ENCODE results near the gene PMAIP1.

The PMAIP1 gene

DNA sequence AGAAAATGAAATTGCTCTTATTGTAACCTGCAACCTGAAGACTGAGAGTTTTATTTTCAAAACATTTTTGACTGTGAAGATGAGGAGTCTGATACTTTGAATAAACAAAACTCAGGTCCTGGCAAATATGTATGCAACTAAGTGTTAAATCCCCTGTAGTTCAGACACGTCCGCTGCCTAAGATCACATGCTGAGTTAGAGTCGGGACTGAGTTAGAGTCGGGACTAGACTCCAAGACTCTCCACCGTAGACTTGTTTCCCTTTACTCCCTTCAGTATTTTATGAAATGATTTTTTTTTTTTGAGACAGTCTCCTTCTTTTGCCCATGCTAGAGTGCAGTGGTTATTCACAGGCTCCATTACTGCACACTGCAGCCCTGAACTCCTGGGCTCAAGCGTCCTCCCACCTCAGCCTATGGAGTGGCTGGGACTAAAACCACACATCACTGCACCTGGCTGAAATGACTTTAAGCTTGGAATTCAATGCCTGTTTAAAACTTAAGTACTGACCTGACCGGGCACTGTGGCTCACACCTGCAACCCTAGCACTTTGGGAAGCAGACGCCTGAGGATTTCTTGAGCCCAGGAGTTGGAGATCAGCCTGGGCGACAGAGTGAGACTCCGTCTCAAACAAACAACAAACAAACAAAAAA is 28.0 kb upstream of the PMAIP1 start:
- TF ChIP-seq CTCF (conservative IDR thresholded peaks at IDR 0.05; ENCODE audit: low read depth), result no peak
- H3K27ac ChIP-seq, result no peak overlapping the region
- DNase-seq (ENCODE audit: low spot score), result no peak
- CTCF ChIA-PET, result no interaction called here
- POLR2A ChIA-PET (ENCODE audit: low non-redundant PET), result no interaction called here

DNA sequence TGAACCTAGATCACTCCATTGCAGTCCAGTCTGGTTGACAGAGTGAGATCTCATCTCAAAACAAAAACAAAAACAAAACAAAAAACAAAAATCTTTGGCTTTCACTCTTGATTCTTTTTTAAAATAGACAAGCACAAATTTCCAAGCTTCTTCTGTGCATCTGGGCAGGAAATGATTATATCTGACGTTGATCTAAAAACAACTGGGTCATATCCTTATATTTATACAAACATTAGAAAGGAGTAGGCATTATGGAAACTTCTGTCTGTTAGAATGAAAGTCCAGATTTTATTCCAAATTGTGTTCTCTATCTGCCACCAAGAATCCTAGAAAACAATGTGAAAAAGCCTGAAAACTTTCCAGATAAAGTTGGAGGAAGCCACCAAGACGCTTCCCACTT is 26.2 kb upstream of the PMAIP1 start:
- no peak overlapping the region for H3K27ac ChIP-seq
- no peak for TF ChIP-seq CTCF (conservative IDR thresholded peaks at IDR 0.05; ENCODE audit: low read depth)
- ChIA-PET POLR2A (ENCODE audit: low non-redundant PET) (no interaction called here), CTCF (no interaction called here)
- no peak for DNase-seq (ENCODE audit: low spot score)

DNA sequence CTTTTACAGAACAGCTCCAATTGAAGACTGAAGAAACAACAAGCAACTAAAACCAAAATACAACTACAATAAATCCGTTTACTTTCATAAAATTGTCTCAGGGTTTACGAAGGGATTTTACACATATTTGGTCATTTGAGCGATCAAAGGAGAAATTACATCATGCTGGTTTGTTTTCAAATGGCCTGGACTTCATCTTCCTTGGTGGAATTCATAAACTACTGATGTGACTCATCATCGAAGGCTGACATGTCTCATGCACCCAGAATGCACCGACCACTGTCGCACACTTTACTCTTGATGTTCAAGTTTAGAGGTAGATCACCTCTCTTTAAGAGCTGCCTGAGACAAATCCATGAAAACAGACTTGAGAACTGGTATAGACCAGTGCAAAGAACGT is 25.6 kb upstream of the PMAIP1 start:
- POLR2A ChIA-PET (ENCODE audit: low non-redundant PET), result no interaction called here
- peak; percentile 30 for DNase-seq (ENCODE audit: low spot score)
- no peak overlapping the region for H3K27ac ChIP-seq
- no peak for TF ChIP-seq CTCF (conservative IDR thresholded peaks at IDR 0.05; ENCODE audit: low read depth)
- CTCF ChIA-PET, result interaction anchor here (0.6 kb wide), 1 partner anchor 20 kb away, joined by 3 read pairs; no protein-coding TSS in a partner anchor

GRCh38 chr18:59876310-59876626 is 23.5 kb upstream of the PMAIP1 start:
- no peak for DNase-seq (ENCODE audit: low spot score)
- no peak for TF ChIP-seq CTCF (conservative IDR thresholded peaks at IDR 0.05; ENCODE audit: low read depth)
- ChIA-PET POLR2A (ENCODE audit: low non-redundant PET) (no interaction called here), CTCF (interaction anchor here (0.6 kb wide), 1 partner anchor 1990 kb away, joined by 5 read pairs; no protein-coding TSS in a partner anchor)
- no peak overlapping the region for H3K27ac ChIP-seq

DNA sequence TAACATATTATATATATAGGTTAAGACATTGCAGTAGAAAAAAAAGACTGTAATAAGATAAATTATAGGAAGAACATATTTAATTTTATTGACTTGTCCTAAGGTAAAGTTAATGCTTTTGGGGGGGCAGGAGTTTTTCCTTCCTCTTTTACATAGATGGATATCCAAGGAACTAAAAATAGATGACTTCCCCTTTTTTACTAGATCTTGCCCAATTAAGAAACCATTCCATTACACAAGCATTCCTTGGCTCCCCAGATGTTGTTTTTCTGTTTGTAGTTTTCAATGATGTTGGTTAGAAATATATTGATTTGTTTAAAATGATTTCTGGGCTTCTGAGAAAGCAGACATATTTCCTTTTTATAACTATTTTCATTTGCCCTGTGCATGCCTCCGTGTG is 22.4 kb upstream of the PMAIP1 start:
- no peak for DNase-seq (ENCODE audit: low spot score)
- CTCF ChIA-PET, result no interaction called here

GRCh38 chr18:59878644-59879043 is 21.2 kb upstream of the PMAIP1 start:
- POLR2A ChIA-PET (ENCODE audit: low non-redundant PET), result no interaction called here
- H3K27ac ChIP-seq, result no peak overlapping the region
- CTCF ChIA-PET, result no interaction called here
- no peak for TF ChIP-seq CTCF (conservative IDR thresholded peaks at IDR 0.05; ENCODE audit: low read depth)
- DNase-seq (ENCODE audit: low spot score), result no peak

More for the DNA sequence above, 22.4 kb upstream of the PMAIP1 start:
- TF ChIP-seq CTCF (conservative IDR thresholded peaks at IDR 0.05; ENCODE audit: low read depth), result no peak
- H3K27ac ChIP-seq, result no peak overlapping the region
- POLR2A ChIA-PET (ENCODE audit: low non-redundant PET), result no interaction called here

Data from RWPE1 (cell line).